T-helper 1 cell (primary cell): Measurements from ENCODE around the gene NUP210.
"Not testable (repeated sequence)": the region's sequence is repeated elsewhere in the genome, so short reads cannot be mapped to it uniquely, and the experiment has no call there.

Experiments
- DNase-seq, 5 donors: peaks; one replicate each; pipeline ENCODE4 v3.0.0-alpha.2; 2012 to 2020

Gene NUP210

GRCh38 chr3:13429631-13430291, 9.6 kb upstream of the NUP210 start:
- no peak for DNase-seq

DNA sequence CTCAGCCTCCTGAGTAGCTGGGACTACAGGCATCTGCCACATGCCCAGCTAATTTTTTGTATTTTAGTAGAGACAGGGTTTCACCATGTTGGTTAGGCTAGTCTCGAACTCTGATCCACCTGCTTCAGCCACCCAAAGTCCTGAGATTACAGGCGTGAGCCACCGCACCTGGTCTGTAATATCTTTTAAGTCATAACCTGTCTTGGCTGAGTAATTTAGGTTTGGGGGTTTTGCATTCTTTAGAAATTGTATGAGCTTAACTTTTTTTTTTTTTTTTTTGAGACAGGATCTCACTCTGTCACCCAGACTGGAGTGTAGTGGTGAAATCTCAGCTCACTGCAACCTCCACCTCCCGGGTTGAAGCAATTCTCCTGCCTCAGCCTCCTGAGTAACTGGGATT, 8.6 kb upstream of the NUP210 start:
- not testable (repeated sequence) for DNase-seq

GRCh38 chr3:13427662-13428603, 7.8 kb upstream of the NUP210 start:
- peak in 3 of 5 donors; percentile 21 to 66 (median 44) for DNase-seq

GRCh38 chr3:13426591-13426990, 6.5 kb upstream of the NUP210 start:
- DNase-seq, result no peak

- DNase-seq, result no peak
Measured at GRCh38 chr3:13425689-13426088, 5.6 kb upstream of the NUP210 start.

GRCh38 chr3:13424865-13425617, 4.9 kb upstream of the NUP210 start:
- DNase-seq, result no peak

GRCh38 chr3:13424141-13424844, 4.2 kb upstream of the NUP210 start:
- no peak for DNase-seq

DNA sequence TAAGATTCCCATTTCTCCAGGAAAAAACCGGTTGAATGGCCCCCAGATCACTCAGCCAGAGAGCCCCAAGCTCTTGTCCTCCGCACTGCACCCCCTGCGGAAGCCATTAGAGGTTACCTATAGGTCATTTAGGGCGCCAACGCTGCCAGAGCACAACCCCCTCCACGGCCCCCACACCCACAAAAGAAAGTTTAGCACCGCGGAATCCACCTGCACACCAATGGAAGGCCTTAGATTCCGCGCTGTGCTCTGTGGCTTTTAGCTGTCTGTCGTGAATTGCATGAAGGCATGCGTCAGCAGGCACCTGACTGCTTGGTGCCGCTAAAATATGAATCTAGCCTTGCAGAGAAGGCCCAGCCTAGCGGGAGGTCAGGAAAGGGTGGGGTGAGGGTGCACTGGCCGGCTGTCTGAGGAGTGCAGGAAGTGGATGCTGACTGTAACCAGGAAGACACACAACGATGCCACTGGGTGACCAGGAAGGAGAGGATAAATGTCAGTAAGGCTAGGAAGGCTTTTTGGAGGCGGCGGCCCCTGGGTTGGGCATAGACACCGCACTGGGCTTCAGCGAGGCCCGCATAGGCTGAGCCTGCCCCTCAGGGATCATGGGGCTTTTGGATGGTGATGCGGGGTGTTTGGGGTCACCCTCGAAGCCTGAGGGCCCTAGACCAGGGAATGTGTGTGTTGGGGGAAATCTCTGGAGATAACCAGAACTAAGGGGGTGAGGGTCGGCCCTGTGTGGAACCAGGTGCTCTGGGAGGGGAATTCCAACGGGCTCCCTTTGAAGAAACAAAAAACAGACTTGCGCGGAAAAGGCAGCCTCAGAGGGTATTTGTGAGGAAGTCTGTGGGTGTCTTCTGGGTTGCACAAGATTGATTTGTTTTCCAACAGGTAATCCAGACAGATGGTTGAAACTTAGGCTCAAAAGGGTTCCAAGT, 976 bp upstream of the NUP210 start:
- peak; percentile 66 to 87 (median 79) for DNase-seq

DNA sequence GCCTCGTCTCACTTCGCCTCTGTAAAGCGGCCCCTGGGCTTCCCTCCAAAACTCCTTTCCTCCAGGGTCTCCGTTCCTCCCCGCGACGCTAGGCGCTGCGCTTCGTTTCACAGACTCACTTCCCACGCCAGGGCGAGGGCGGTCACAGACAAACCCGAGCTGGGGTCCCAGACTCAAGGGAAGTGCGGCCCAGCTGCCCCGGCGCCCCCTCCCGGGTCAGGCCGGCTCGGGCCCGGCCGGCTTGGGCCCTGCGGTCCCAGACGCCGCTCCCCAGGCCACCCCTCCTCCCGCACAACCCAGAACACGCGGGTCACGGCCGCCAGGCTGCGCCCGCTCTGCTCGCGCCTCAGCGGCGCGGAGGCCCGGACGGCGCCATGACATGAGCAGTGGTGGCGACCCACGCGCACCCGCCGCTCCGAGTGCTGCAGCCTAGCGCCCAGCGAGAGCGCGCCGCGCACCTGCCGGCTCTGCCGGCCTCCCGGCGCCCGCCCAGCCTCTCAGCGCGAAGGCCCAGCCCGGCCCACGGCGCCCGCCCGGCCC, 547 bp downstream of the NUP210 start:
- peak; percentile 35 to 60 (median 47) for DNase-seq

- DNase-seq, result no peak
Measured at GRCh38 chr3:13417166-13417947, 2.8 kb downstream of the NUP210 start.

GRCh38 chr3:13415997-13416793, 3.9 kb downstream of the NUP210 start:
- peak in 1 of 5 donors; percentile 24 for DNase-seq

DNA sequence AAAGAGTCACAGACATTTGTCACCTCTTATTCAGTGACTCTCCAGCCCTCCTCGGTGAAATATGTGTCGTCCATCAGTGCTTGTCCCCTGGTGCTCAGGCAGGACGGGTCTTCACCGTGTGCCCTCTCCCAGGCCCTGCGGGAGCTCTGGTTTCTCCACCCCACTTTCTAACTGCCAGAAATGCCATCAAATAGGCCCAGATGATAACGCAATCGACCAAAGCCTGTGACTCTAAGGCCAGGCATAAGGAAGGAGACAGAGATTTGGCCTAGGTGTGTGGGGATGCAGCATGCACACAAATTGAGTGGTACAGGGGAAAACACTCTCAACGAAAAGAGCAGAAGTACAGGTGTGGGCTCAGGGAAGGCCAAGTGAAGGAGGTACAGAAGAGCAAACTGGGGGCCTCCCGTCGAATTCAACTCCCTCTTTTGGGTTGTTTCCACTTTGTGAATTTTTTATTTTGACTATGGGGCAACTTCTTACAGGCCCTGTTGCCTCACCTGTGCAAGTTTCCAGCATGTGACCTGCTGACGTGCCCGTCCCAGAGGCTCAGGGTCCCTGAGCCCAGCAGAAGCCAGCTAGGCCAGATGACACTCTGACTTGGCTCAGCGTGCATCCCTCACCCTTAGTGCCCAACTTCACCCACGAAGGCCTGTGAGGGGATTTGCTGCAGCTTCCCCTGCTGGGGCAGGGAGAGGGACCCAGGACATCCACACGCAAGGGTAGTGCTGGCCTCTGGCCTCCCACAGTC, 4.7 kb downstream of the NUP210 start:
- DNase-seq, result no peak

DNA sequence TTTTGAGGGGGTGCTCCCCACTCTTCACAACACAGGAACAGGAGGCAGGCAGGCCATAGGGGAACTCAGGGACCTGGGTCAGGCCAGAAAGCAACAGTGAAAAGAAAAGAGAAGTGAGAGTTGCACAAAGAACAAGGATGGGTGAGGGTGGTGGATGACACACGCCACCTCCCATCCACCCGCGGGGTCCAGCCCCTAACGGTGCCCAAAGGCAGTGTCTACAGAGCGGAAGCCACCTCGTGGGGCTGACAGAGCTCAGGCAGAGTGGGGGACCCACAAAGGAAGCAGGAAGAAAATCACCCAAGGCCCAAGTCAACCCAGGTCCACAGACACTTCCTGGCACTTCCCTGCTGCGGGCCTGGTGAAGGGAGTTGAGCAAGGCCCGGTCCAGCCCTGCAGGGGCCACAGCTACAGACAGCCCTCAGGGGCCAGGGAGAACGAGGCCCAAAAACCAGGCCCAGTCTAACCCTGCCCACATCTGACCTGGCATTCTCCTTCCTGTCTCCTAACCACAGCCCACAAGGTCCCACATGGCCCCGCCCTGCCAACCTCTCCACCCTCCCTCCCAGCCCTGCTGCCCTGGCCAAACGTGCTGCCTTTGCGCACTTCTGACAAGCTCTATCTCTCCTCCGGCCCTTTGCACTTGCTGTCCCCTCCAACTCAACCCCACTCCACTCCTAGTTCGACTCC, 5.9 kb downstream of the NUP210 start:
- DNase-seq, result peak; percentile 41 to 87 (median 53)

- no peak for DNase-seq
Measured at GRCh38 chr3:13411186-13411860, 8.8 kb downstream of the NUP210 start.

DNA sequence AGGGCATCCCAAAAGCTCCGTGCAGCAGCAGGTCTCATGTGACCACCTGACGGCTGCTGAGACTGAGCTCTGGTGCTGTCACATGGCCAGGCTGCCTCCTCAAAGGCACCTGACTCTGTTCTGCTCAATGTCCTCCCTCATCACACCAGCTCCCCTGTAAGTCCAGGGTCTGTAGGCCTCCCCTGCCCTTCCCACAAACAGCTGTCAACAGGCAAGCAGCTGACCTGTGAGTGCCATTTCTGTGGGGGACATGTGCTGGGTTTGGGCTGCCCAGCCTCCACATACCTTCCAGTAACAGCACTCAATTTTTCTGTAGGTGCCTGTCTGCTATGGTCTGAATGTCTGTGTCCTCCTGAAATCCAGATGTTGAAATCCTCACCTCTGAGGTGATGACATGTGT, 11.2 kb downstream of the NUP210 start:
- DNase-seq, result no peak

DNA sequence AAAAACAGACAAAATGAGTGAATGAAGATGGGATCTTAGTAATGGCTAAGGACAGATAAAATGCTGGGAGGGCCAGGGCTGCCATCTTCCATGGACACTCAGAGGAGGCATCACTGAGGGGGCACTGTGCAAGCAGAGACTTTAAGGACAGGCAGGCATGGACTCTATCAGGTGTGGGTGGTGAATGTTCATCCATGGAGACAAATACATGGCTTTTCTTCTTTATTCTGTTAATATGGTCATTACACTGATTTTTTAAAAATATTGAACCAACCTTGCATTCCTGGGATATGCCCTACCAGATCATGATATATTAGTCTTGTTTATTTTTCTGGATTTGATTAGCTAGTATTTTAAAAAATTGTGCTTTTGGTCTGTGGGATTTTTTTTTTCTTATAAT, 12.2 kb downstream of the NUP210 start:
- DNase-seq, result no peak

GRCh38 chr3:13407475-13407874, 12.6 kb downstream of the NUP210 start:
- no peak for DNase-seq
